Activated CD4-positive, CD25-positive, alpha-beta regulatory T cell (primary cell): ENCODE results near the gene CAMKMT.
"Not testable (repeated sequence)": the region's sequence is repeated elsewhere in the genome, so short reads cannot be mapped to it uniquely, and the experiment has no call there.

Experiments used
- DNase-seq, 4 experiments: peaks; one replicate each; lab custom pipeline; 2025; lab: John Stamatoyannopoulos, UW

CAMKMT gene

GRCh38 chr2:44360749-44361329 lies 908 bp upstream of the CAMKMT start:
- no peak for DNase-seq

GRCh38 chr2:44362207-44363015 lies 664 bp downstream of the CAMKMT start:
- DNase-seq, result no peak

GRCh38 chr2:44364604-44365003 lies 2.9 kb downstream of the CAMKMT start:
- DNase-seq, result no peak

GRCh38 chr2:44367591-44367990 lies 5.8 kb downstream of the CAMKMT start:
- DNase-seq, result no peak

- DNase-seq, result no peak
These were observed 7.6 kb downstream of the CAMKMT start for GRCh38 chr2:44369392-44369791.

GRCh38 chr2:44371445-44371844 lies 9.7 kb downstream of the CAMKMT start:
- DNase-seq, result no peak

GRCh38 chr2:44372246-44372645 lies 10.5 kb downstream of the CAMKMT start:
- no peak for DNase-seq

- DNase-seq, result no peak
These were observed 15.7 kb downstream of the CAMKMT start for GRCh38 chr2:44377486-44377885.

- not testable (repeated sequence) for DNase-seq
These were observed 23.5 kb downstream of the CAMKMT start for GRCh38 chr2:44385226-44385625.

- DNase-seq, result no peak
These were observed 27.1 kb downstream of the CAMKMT start for GRCh38 chr2:44388877-44389276.

- DNase-seq, result no peak
These were observed 28.1 kb downstream of the CAMKMT start for GRCh38 chr2:44389895-44390294.

GRCh38 chr2:44392338-44392943 lies 30.7 kb downstream of the CAMKMT start:
- DNase-seq, result peak; percentile 8 to 34 (median 25)

GRCh38 chr2:44397447-44398175 lies 35.9 kb downstream of the CAMKMT start:
- no peak for DNase-seq

GRCh38 chr2:44398243-44398897 lies 36.6 kb downstream of the CAMKMT start:
- no peak for DNase-seq

GRCh38 chr2:44420725-44421124 lies 59.0 kb downstream of the CAMKMT start:
- DNase-seq, result no peak

- no peak for DNase-seq
These were observed 62.5 kb downstream of the CAMKMT start for GRCh38 chr2:44424211-44424610.

GRCh38 chr2:44429034-44429433 lies 67.3 kb downstream of the CAMKMT start:
- no peak for DNase-seq

GRCh38 chr2:44430342-44430741 lies 68.6 kb downstream of the CAMKMT start:
- DNase-seq, result no peak

GRCh38 chr2:44433895-44434294 lies 72.1 kb downstream of the CAMKMT start:
- no peak for DNase-seq

GRCh38 chr2:44441200-44441599 lies 79.5 kb downstream of the CAMKMT start:
- no peak for DNase-seq

GRCh38 chr2:44442019-44442418 lies 80.3 kb downstream of the CAMKMT start:
- DNase-seq, result no peak

GRCh38 chr2:44443517-44443916 lies 81.8 kb downstream of the CAMKMT start:
- no peak for DNase-seq
